NCI-H748 treated with DMSO at 0.1 percent for 48 hours (cell line): ENCODE measurements around the gene KBTBD12.

Source experiments
- DNase-seq: peaks from one replicate; lab custom pipeline; 2025; lab: John Stamatoyannopoulos, UW

The KBTBD12 gene

GRCh38 chr3:128014548-128014947 lies 99.5 kb downstream of the KBTBD12 start:
- no peak for DNase-seq

GRCh38 chr3:128016502-128016901 lies 101.5 kb downstream of the KBTBD12 start:
- no peak for DNase-seq

- no peak for DNase-seq
Observed at GRCh38 chr3:128021768-128022372, 106.8 kb downstream of the KBTBD12 start.

- no peak for DNase-seq
Observed at GRCh38 chr3:128033102-128033501, 118.1 kb downstream of the KBTBD12 start.

GRCh38 chr3:128036119-128036518 lies 121.1 kb downstream of the KBTBD12 start:
- no peak for DNase-seq
